ENCODE measurements around the gene MS4A1.
"Not testable (repeated sequence)": the region's sequence is repeated elsewhere in the genome, so short reads cannot be mapped to it uniquely, and the experiment has no call there.

Gene MS4A1

GRCh38 chr11:60455531-60456042, at the start of gene MS4A1:
MS4A1 (plus strand) TSS chr11:60455847; CDS start chr11:60462375, 6,528 bp downstream.
- no peak for FAIRE-seq

- FAIRE-seq: no peak
Measured at GRCh38 chr11:60420015-60420414, 35.6 kb upstream of the MS4A1 start.

GRCh38 chr11:60422609-60423008, 33.0 kb upstream of the MS4A1 start:
- no peak for FAIRE-seq

GRCh38 chr11:60428517-60428916, 27.1 kb upstream of the MS4A1 start:
- FAIRE-seq: no peak

- FAIRE-seq: no peak
Measured at GRCh38 chr11:60429272-60429671, 26.4 kb upstream of the MS4A1 start, which contains the start of gene MS4A5. MS4A5 (plus strand) TSS chr11:60429572; CDS start chr11:60429675, 103 bp downstream.

GRCh38 chr11:60431251-60431650, 24.4 kb upstream of the MS4A1 start:
- no peak for FAIRE-seq

- no peak for FAIRE-seq
Measured at GRCh38 chr11:60433401-60433800, 22.2 kb upstream of the MS4A1 start.

- FAIRE-seq: no peak
Measured at GRCh38 chr11:60447070-60447469, 8.6 kb upstream of the MS4A1 start.

- no peak for FAIRE-seq
Measured at GRCh38 chr11:60447846-60448245, 7.8 kb upstream of the MS4A1 start.

- FAIRE-seq: not testable (repeated sequence)
Measured at GRCh38 chr11:60451185-60451584, 4.5 kb upstream of the MS4A1 start.

GRCh38 chr11:60454212-60454611, 1.4 kb upstream of the MS4A1 start:
- no peak for FAIRE-seq

GRCh38 chr11:60457576-60457975, 1.9 kb downstream of the MS4A1 start:
- no peak for FAIRE-seq

- FAIRE-seq: no peak
Measured at GRCh38 chr11:60459345-60459744, 3.7 kb downstream of the MS4A1 start.

GRCh38 chr11:60468829-60469228, 13.2 kb downstream of the MS4A1 start:
- no peak for FAIRE-seq

- no peak for FAIRE-seq
Measured at GRCh38 chr11:60469723-60470122, 14.1 kb downstream of the MS4A1 start.

GRCh38 chr11:60477035-60477445, 21.4 kb downstream of the MS4A1 start:
- FAIRE-seq: no peak

GRCh38 chr11:60482361-60482760, 26.7 kb downstream of the MS4A1 start:
- FAIRE-seq: no peak

- FAIRE-seq: no peak
Measured at GRCh38 chr11:60485987-60486386, 30.3 kb downstream of the MS4A1 start.

GRCh38 chr11:60492488-60493009, 36.9 kb downstream of the MS4A1 start, which contains the start of gene MS4A12:
MS4A12 (plus strand) TSS chr11:60492778; CDS start chr11:60497319, 4,541 bp downstream.
- no peak for FAIRE-seq

GRCh38 chr11:60493454-60493853, 37.8 kb downstream of the MS4A1 start:
- FAIRE-seq: no peak

- FAIRE-seq: no peak
Measured at GRCh38 chr11:60498399-60498798, 42.8 kb downstream of the MS4A1 start.

- FAIRE-seq: no peak
Measured at GRCh38 chr11:60498853-60499252, 43.2 kb downstream of the MS4A1 start.

- no peak for FAIRE-seq
Measured at GRCh38 chr11:60500276-60500910, 44.7 kb downstream of the MS4A1 start.

GRCh38 chr11:60502221-60502775, 46.7 kb downstream of the MS4A1 start:
- FAIRE-seq: no peak
